ENCODE results near the gene INO80B. TPM values are rescaled to one million over a fixed set of nuclear protein-coding genes. Genes with fewer than 3 reads are reported as not detected.

Gene INO80B
- total and polyA plus RNA-seq, 2 donors (not counting 1 experiment from before 2014, with no cell fraction given): 30.4 to 78.6 TPM

DNA sequence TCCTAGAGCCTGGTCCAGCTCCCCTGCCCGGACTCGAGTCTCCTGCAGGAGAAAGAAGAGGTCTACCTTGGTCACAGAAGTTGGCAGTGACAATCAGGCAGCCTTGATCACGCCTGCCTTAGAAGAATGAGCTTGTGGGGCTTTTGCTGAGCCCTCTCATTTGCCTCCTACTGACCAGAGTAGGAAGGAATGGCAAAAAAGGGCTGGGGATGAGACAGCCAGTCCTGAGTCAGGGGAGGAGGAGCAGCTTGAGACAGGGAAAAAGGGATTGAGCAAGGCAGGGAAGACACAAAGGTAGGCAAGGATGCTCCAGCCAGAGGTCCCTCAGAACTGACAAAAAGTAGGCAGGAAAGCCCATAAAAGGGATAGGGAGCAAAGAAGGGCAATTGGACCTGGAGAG lies 27.3 kb upstream of the INO80B start:
- no peak for ATAC-seq (ENCODE audit: low read depth)
- TF ChIP-seq, protein P1, sequence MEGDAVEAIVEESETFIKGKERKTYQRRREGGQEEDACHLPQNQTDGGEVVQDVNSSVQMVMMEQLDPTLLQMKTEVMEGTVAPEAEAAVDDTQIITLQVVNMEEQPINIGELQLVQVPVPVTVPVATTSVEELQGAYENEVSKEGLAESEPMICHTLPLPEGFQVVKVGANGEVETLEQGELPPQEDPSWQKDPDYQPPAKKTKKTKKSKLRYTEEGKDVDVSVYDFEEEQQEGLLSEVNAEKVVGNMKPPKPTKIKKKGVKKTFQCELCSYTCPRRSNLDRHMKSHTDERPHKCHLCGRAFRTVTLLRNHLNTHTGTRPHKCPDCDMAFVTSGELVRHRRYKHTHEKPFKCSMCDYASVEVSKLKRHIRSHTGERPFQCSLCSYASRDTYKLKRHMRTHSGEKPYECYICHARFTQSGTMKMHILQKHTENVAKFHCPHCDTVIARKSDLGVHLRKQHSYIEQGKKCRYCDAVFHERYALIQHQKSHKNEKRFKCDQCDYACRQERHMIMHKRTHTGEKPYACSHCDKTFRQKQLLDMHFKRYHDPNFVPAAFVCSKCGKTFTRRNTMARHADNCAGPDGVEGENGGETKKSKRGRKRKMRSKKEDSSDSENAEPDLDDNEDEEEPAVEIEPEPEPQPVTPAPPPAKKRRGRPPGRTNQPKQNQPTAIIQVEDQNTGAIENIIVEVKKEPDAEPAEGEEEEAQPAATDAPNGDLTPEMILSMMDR (IDR thresholded peaks at IDR 0.05): no peak
- no peak for TF ChIP-seq EZH2 (IDR thresholded peaks at IDR 0.05; ENCODE audit: borderline replicate concordance, insufficient read depth, low read depth, low read length, poor library complexity, severe bottlenecking)
- ChIA-PET POLR2A (interaction anchor here (0.6 kb wide), 1 partner anchor 41 kb away, joined by 5 read pairs; no protein-coding TSS in a partner anchor), CTCF (no interaction called here)
- no peak for DNase-seq
- H2AFZ ChIP-seq (ENCODE audit: insufficient read depth, low read depth, low read length, poor library complexity, severe bottlenecking): no peak overlapping the region
- intact Hi-C loops (cut with micrococcal nuclease): no loop called here
- H3K4me3 Mint-ChIP-seq: no peak overlapping the region
- H3K4me3 ChIP-seq (ENCODE audit: control extremely low read depth in 1 of 5, extremely low read depth in 1 of 5, insufficient read depth in 1 of 5, low read depth in 2 of 5, low read length in 4 of 5): no peak overlapping the region
- H3K9me3 ChIP-seq (ENCODE audit: control extremely low read depth in 1 of 3, control insufficient read depth in 2 of 3, insufficient read depth in 1 of 3, low read length in 2 of 3): no peaks in the 10 kb centered on the region
- H4K20me1 ChIP-seq (ENCODE audit: control insufficient read depth, insufficient read depth, low read length, poor library complexity, severe bottlenecking): no peaks in the 10 kb centered on the region
- H3K4me1 Mint-ChIP-seq: peaks cover 6% of the 10 kb centered on the region
- no peaks in the 10 kb centered on the region for H3K9me3 Mint-ChIP-seq (ENCODE audit: insufficient read depth)
- no peaks in the 10 kb centered on the region for H3K4me1 ChIP-seq (ENCODE audit: control insufficient read depth in 2 of 2, insufficient read depth in 2 of 2, low read length in 2 of 2)
- 96% methylated on average over 3 of the region's 3 CpGs for WGBS (ENCODE audit: insufficient coverage)
- H3K27me3 ChIP-seq (replicated peaks in 1 of 4; ENCODE audit: control extremely low read depth in 1 of 4, control insufficient read depth in 3 of 4, insufficient read depth in 4 of 4, low read length in 3 of 4): no peaks in the 10 kb centered on the region
- H3K9ac ChIP-seq (ENCODE audit: low read length): no peak overlapping the region
- no peak overlapping the region for H3K27ac Mint-ChIP-seq
- no peak overlapping the region for H3K4me2 ChIP-seq (replicated peaks; ENCODE audit: low read depth, low read length, poor library complexity, severe bottlenecking)
- H3K27ac ChIP-seq (ENCODE audit: low read length in 2 of 2): no peak overlapping the region
- peaks cover 0 to 11% of the 10 kb centered on the region in 2 experiments for H3K36me3 ChIP-seq (replicated peaks in 1 of 2; ENCODE audit: control extremely low read depth in 1 of 2, control insufficient read depth in 1 of 2, extremely low read depth in 1 of 2, insufficient read depth in 2 of 2, low read length in 1 of 2)
- H3K27me3 Mint-ChIP-seq: no peaks in the 10 kb centered on the region
- H3K79me2 ChIP-seq (ENCODE audit: control insufficient read depth, insufficient read depth, low read length): no peaks in the 10 kb centered on the region

DNA sequence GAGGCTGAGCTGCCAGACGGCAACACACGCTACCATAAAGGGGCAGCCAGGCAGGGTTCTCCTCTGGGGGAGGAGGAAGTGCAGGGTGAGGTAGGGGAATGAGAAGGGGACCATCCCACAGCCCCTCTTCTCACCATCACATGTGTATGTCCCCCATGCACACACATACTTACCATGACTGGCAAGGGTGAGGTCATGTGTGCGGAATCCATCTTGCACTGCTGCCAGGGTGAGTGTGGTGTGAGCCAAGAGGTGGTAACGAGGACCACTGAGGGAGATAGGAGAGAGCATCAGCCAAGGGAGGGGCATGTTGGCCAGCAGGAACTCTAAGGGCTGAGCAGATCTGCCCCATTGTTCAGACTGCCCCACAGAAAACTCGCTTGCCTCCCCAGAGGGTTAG lies 26.2 kb upstream of the INO80B start:
- H3K9ac ChIP-seq (ENCODE audit: low read length): no peak overlapping the region
- WGBS (ENCODE audit: insufficient coverage): 94% methylated on average over 2 of the region's 5 CpGs
- no peak overlapping the region for H2AFZ ChIP-seq (ENCODE audit: insufficient read depth, low read depth, low read length, poor library complexity, severe bottlenecking)
- H3K79me2 ChIP-seq (ENCODE audit: control insufficient read depth, insufficient read depth, low read length): no peaks in the 10 kb centered on the region
- DNase-seq (no peak), ATAC-seq (ENCODE audit: low read depth) (no peak)
- Mint-ChIP-seq H3K27ac (no peak overlapping the region), H3K9me3 (ENCODE audit: insufficient read depth) (no peaks in the 10 kb centered on the region), H3K4me1 (no peaks in the 10 kb centered on the region), H3K4me3 (no peak overlapping the region), H3K27me3 (no peaks in the 10 kb centered on the region)
- no peaks in the 10 kb centered on the region for H3K9me3 ChIP-seq (ENCODE audit: control extremely low read depth in 1 of 3, control insufficient read depth in 2 of 3, insufficient read depth in 1 of 3, low read length in 2 of 3)
- no peaks in the 10 kb centered on the region for H4K20me1 ChIP-seq (ENCODE audit: control insufficient read depth, insufficient read depth, low read length, poor library complexity, severe bottlenecking)
- no peak overlapping the region for H3K4me2 ChIP-seq (replicated peaks; ENCODE audit: low read depth, low read length, poor library complexity, severe bottlenecking)
- intact Hi-C loops (cut with micrococcal nuclease): no loop called here
- H3K4me1 ChIP-seq (ENCODE audit: control insufficient read depth in 2 of 2, insufficient read depth in 2 of 2, low read length in 2 of 2): no peaks in the 10 kb centered on the region
- CTCF ChIA-PET: interaction anchor here (0.7 kb wide), 1 partner anchor 53 kb away, joined by 3 read pairs; no protein-coding TSS in a partner anchor
- POLR2A ChIA-PET: interaction anchor here (0.6 kb wide), 1 partner anchor 23 kb away, joined by 4 read pairs; no protein-coding TSS in a partner anchor
- TF ChIP-seq, protein P1 (IDR thresholded peaks at IDR 0.05): no peak
- TF ChIP-seq EZH2 (IDR thresholded peaks at IDR 0.05; ENCODE audit: borderline replicate concordance, insufficient read depth, low read depth, low read length, poor library complexity, severe bottlenecking): no peak
- H3K36me3 ChIP-seq (replicated peaks in 1 of 2; ENCODE audit: control extremely low read depth in 1 of 2, control insufficient read depth in 1 of 2, extremely low read depth in 1 of 2, insufficient read depth in 2 of 2, low read length in 1 of 2): peaks cover 0 to 11% of the 10 kb centered on the region in 2 experiments
- H3K27ac ChIP-seq (ENCODE audit: low read length in 2 of 2): no peak overlapping the region
- no peaks in the 10 kb centered on the region for H3K27me3 ChIP-seq (replicated peaks in 1 of 4; ENCODE audit: control extremely low read depth in 1 of 4, control insufficient read depth in 3 of 4, insufficient read depth in 4 of 4, low read length in 3 of 4)
- H3K4me3 ChIP-seq (ENCODE audit: control extremely low read depth in 1 of 5, extremely low read depth in 1 of 5, insufficient read depth in 1 of 5, low read depth in 2 of 5, low read length in 4 of 5): no peak overlapping the region

All from B cell (primary cell).